Stimulated activated CD4-positive, alpha-beta T cell treated with anti-CD3 and anti-CD28 coated beads, Interleukin-4, amount 100 ng/mL, for 4 hours (primary cell): ENCODE data around the gene IFNL2.
"Not testable (repeated sequence)": the region's sequence is repeated elsewhere in the genome, so short reads cannot be mapped to it uniquely, and the experiment has no call there.

Experiments
- DNase-seq, 2 experiments: peaks; one replicate each; pipeline ENCODE4 v3.0.0-alpha.2; 2020

IFNL2 gene

DNA sequence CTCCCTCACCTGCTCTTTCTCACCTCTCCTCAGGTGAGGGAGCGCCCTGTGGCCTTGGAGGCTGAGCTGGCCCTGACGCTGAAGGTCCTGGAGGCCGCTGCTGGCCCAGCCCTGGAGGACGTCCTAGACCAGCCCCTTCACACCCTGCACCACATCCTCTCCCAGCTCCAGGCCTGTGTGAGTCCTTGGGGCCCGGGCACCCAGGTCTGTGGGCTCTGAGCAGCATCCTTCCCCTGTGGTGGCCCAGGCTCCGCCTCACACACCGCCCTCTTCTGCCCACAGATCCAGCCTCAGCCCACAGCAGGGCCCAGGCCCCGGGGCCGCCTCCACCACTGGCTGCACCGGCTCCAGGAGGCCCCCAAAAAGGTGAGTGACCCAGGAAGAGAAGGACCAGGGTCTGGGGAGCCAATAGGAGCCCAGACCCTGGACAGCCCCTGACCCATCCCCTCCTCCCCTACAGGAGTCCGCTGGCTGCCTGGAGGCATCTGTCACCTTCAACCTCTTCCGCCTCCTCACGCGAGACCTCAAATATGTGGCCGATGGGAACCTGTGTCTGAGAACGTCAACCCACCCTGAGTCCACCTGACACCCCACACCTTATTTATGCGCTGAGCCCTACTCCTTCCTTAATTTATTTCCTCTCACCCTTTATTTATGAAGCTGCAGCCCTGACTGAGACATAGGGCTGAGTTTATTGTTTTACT, 29.9 kb downstream of the IFNL2 start:
- DNase-seq, result no peak

DNA sequence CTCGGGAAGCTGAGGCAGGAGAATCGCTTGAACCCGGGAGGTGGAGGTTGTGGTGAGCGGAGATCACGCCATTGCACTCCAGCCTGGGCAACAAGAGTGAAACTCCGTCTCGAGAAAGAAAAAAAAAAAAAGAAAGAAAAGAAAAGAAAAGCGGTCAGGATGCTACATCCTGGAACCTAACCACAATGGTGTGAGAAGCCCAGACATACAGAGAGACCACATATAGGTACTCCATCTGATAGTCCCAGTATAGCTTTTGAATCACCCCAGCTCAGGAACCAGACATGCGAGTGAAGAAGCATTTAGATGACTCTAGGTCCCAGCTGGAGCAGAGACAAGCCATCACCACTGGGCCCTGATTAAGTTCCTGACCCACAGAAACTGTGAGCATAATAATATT, 31.2 kb downstream of the IFNL2 start:
- DNase-seq, result no peak

DNA sequence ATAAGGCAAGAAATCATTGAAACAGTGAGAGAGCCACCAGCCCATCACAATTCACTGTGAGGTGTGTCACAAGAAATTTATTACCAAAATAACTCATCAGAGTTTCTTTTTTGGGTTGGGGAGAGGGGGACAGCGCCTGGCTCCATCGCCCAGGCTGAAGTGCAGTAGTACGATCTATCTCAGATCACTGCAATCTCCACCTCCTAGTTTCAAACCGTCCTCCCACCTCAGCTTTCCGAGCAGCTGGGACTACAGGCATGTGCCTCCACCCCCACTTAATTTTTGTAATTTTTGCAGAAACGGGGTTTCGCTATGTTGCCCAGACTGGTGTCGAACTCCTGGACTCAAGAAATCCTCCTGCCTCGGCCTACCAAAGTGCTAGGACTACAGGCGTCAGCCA, 31.6 kb downstream of the IFNL2 start:
- DNase-seq, result no peak

DNA sequence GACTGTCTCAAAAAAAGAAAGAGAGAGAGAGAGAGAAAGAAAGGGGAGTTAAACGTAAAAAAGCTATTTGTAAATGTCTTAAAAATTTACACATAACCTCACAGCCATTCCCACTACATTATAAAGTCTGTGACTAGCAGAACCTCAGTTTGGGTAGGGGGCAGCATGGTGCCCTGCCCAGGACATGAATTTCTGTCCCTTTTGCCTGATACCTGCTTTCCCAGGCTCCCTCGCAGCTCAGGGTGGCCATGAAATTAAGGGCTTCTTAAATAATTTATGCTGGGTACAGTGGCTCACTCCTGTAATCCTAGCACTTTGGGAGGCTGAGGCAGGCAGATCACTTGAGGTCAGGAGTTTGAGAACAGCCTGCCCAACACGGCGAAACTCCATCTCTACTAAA, 32.8 kb downstream of the IFNL2 start:
- DNase-seq, result no peak

DNA sequence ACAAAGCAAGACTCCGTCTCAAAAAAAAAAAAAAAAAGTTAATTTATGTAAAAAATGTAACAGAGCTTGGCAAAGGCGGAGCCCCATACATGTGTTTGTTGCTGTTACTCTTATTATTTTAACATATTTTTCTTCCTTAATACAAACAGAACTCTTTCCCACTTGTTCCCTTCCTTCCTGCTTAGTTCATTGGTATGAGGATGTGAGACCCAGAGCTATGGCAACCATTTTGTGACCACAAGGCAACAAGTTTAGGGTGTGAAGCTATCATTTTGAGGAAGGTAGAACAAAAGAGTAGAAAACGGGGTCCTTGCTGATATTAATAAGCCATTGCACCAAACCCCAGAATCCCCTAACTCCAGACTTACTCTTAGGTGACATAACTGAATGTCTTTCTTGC, 33.4 kb downstream of the IFNL2 start:
- no peak for DNase-seq

DNA sequence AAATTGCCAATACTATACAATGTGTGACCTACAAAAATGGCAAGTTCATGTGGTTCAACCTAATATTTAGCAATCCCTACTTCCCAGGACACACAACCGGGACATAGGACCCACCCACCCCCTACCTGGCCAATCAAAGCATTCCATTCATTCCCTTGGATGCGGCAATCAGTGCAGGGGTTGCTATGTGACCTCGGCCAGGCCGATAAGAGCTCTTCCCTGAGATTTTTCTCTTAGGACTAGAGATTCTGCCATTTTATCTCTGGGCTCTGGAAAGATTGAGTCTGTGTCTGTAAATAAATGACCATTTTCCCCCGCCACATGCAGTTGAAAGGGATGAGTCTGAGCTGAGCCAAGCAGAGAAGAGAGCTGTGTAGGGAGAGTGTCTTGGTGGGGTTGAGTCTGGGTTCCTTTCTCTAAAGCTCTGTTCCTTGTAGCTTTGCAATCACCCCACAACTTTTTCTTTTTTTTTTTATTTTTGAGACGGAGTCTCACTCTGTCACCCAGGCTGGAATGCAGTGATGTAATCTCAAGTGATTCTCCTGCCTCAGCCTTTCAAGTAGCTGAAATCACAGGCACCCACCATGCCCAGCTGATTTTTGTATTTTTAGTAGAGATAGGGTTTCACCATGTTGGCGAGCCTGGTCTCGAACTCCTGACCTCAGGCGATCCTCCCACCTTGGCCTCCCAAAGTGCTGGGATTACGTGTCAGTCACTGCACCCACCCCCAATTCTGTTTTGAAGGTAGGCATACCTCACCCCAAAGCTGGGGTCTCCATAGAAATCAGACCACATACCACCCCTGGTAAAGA, 35.4 kb downstream of the IFNL2 start:
- no peak for DNase-seq

DNA sequence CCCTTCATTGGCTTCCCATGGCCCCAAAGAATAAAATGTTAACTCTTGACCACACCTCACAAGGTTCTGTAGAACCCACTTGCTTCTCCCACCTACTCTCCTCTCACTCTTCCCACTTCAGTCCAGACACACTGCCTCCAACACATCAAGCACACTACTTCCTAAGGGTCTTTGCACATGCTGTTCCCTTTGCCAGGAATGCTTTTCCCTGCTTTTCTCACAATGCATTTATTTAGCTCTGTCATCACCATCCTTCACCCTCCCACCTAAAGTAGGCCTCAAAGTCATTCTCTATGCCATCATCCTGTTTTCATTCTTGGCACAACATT, 36.0 kb downstream of the IFNL2 start:
- no peak for DNase-seq

DNA sequence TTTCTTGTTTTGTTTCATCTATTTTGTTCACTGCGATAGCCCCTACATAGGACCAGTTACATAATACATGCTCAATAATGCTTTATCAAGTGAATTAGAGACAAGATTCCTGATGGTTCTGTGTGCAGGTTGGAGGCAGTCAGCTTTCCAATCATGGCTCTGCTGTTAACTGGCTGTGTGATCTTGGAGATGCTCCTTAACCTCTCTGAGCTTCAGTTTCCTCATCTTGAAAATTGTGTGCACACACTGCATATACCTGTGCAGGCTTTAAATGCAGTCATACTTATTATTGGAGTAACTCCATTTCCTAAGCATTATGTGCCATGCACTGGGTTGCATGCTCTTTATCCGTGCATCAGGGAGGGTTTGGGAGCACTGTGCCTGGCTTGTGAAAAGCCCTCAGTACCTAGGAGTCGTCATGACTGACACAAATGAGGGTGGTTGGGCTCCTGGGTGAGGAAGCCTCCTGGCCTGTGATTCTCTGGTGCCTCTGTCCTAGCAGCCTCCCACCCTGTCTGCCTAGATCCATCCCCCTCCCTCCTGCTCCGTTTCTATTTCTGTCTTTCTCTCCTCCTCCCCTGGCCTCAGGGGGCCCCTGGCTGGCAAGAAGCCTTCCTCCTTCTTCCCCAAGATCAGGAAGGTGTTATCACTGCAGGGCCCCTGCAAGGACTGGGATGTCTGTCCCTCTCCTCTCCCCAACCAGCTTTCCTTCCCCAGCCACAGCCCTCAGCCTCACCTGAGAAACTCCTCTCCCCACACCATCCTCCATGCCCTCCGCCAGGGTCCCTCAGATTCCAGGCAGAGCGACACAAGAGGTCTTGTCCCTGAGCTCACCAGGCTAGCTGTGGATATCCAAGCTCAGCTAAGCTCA, 36.7 kb downstream of the IFNL2 start:
- DNase-seq, result no peak

DNA sequence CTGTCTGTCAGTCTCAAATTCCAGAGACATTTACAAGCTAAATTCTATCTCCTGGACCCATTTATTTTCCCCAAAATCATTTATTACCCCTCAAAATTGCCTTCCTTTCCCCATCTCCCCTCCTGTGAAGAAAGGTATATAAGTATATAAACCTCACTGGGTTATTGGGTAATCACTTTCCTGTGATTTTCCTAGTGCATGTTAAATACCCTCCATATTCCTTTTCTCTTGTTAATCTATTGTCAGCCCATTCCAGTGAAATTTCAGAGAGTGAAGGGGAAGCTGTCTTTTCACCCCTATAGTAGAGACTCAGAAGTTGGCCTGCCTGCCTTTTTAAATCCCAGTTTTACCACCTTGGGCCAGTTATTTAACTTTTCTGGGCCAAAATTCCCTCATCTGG, 37.9 kb downstream of the IFNL2 start:
- no peak for DNase-seq

DNA sequence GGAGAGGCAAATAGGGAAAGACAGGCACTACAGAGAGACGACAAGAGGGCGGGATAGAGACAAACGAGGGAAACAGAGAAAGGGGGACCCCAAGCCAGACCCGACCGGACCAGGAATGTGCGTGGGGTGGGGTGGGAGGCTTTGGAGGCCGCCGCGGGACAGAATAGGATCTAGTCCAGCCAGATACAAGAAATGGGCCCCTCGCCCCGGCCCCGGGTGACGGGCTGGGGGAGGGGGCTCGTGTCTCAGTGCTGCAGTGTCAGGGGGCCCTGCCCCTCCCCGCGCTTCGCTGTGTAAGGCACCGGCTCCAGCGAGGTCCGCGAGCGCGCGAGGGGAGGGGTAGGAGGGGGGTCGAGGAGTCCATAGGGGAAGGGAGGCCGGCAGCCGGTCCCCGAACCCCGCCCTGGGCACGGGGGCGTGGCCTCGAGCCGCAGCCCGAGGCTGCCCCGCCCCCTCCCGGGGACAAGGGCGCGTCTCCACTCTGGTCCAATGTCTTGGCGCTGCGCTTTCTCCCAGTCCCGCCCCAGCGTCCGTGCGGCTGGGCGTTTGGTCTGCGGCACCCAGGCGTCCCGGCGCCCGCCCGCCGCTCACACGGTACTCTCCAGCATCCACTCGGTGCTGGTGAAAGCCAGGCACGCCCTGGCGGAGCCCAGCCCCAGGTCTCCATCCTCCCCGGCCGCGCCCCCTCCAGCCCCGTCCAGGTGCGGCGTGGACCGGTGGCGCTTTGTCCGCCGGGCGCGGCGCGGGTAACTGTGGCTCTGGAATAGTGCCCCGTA, 39.0 kb downstream of the IFNL2 start:
- no peak for DNase-seq

DNA sequence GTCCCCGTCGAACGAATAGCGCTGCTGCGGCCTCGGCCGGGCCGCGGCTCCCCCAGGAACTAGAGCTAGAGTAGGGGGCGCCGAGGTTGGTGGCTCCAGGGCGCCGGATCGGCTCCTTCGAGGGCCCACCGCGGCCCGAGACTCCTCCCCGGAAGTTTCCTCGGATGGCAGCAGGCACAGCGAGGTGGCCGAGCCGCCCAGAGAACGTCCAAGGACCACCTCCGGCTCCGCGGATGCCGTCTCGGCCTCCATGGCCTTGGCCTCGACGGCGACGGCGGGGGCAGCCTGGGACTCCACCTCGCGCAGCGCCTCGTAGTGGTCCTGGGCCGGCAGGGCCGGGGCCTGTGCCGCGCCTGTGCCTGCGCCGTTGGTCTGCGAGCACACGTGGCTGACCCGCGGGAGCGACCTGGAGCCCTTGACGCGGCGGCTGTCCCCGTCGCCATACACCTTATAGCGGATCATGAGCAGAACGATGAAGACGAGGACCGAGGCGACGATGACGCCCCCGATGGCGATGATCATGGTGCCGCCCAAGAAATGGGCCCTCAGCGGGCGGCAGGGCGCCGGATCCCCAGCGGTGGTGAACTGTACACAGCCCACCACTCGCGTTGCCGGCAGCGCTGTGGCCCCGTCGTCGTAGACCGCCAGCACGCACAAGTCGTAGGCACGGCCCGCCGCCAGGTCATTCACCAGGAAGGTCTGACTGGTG, 39.8 kb downstream of the IFNL2 start:
- DNase-seq, result no peak

DNA sequence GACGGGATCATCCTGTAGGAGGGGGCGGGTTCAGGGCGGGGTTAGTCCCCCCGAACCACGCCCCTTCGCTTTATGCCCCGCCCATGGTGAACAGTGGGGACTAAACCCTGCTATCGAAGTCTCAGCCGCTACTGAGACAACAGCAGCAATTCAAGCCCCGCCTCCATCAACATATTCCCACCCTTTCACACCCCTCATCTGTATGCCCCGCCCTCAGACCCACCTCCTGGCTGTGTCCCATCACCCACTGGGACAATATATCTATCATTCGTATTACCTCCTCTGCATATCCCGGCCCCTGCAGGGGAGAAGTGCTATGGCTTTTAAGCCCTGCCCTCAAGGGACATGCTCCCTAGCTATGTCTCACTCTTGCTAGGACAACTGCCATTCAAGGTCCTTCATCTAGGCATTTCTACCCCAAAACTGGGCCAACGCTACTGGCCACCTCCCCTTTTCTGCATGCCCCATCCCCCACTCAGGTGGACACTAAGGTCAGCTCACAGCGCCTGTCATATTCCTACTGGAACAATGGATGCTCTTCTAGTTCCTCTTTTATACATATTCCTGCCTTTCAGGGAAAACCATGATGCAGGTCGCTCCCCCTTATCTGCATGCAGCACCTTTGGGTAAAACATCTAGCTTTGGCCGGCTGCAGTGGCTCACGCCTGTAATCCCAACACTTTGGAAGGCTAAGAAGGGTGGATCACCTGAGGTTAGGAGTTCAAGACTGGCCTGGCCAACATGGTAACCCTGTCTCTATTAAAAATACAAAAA, 40.5 kb downstream of the IFNL2 start:
- DNase-seq, result no peak

DNA sequence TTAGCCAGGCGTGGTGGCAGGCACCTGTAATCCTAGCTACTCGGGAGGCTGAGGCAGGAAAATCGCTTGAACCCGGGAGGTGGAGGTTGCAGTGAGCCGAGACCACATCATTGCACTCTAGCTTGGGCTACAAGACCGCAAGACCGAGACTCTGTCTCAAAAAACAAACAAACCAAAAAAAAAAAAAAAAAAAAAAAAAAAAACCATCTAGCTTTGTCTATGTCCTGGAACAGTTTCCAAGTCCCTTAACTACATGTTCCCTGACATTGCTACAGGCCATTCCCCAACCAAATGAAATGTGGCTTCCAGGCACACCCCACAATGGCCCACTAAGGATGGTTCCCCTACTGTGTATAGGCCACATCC, 41.1 kb downstream of the IFNL2 start:
- DNase-seq, result not testable (repeated sequence)

DNA sequence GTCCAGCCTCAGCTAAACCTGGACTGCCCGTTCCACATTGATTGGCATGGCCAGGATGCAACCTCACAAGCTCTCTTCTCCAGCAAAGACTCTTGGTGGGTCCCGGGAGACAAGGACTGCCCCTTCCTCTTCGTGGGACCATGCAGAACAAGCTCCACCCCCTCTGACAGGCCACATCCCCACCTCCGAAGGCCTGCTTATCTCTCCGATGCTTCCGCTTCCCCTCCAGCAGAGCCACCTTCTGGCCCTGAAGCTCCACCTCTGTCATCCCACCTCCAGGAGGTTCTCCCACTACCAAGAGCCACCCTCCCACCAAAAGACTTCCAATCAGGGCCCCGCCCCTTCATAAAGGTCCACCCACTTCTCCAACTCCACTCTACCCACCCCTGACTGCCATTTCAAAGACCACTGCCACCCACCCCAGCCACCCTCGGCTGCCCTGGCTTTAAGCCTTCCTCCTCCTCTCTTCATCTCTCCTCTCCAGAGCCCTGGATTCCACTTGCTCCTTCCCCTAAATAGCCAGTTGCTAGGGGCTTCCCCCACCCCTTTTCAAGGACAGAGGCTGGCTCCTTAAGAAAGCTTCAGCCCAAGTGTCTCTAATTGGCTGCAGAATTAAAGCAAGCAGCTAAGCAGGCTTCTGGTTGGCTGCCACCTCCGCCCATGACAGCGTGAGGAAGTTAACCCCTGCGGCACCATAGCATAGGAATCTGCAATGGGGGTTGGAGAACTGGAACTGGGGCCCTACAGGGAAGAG, 42.5 kb downstream of the IFNL2 start:
- DNase-seq, result no peak

DNA sequence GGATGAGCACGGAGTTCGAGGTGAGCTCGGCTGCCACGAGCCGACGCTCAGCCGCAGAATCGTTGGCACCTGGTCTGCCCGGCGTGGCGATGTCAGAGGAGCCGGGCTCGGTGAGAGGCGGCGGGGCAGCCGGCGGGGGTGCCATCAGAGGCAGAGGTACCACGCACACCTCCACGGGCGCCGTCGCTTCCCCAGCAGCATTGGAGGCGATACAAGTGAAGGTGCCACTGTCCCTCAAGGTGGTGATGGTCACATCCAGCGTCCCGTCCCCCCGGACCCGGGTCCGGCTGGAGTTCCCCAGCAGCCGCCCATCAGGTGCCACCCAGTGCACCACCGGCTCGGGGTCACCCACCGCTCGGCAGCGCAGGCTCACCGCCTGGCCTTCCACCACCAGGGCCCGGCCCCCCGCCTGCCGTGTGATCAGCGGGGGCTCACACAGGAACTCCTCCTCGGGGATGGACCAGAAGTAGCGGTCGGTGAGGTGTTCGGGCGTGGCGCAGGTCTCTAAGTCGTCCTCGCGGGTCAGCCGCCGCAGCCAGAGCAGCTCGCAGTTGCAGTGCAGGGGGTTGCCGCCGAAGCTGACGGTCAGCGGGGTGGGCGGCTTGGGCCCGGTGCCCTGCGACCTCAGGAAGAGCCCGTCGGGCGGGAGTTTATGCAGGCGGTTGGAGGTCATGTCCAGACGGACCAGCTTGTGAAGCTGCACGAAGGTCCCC, 46.0 kb downstream of the IFNL2 start:
- no peak for DNase-seq

DNA sequence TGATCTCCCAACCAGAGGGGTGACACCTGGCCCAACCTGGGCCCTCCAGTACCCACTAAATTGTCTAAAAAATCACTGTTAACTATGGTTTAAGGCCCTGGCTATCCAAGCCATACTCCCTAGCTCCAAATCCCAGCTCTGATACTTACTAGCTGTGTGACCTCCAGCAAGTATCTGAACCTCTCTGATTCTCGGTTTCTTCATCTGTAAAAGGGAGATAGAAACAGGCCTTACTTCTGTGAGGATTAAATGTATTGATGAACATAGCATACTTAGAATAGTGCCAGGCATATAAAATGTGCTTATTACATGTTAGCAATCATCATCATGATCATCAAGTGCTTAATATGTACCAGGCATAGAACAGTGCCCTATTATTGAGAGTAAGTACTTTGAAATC, 47.7 kb downstream of the IFNL2 start:
- DNase-seq, result no peak

DNA sequence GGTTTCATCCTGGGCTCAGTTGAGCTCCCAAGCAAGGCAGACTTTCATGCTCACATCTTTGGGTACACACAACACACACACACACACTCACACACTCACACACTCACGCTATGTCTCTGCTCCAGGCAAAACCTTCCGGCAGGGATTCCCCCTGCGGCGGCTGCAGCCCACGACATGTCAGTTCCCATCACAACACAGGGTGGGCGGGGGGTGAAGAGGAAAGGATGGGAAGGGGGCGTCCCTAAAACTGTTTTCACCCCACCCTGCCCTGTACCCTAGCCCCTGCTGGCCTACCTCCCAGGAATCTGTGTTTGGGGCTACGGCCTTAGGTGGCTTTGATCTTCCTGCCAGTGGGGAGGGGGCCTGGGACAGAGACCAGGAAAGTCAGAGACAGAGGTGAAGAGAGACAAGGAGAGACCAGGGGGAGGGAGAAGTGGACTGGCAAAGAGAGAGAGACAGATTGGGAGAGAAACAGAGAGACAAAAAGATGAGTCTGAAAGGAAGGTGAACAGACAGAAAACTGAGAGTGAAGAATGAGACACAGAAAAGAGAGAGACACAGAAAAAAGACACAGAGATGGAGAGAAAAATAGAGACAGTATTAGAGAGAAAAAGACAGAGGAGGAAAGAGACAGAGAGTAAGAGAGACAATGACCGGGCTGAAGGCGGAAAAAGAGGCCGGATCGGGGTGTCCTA, 48.6 kb downstream of the IFNL2 start:
- DNase-seq, result no peak

DNA sequence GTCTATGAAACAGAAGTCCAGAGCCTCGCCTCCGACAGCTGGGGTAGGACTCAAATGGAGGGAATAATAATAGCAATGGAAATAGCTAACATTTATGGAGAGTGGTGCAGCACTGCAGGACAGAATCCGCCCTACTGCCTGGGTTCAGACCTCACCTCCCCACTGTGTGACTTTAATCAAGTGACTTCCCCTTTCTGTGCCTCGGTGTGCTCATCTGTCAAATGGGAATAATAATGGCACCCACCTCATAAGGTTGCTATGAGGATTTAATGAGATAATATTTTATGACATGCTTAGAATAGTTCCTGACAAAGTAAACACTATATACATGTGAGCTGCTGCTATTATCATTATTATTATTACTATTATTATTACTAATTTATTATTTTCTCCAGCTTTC, 49.3 kb downstream of the IFNL2 start:
- no peak for DNase-seq

DNA sequence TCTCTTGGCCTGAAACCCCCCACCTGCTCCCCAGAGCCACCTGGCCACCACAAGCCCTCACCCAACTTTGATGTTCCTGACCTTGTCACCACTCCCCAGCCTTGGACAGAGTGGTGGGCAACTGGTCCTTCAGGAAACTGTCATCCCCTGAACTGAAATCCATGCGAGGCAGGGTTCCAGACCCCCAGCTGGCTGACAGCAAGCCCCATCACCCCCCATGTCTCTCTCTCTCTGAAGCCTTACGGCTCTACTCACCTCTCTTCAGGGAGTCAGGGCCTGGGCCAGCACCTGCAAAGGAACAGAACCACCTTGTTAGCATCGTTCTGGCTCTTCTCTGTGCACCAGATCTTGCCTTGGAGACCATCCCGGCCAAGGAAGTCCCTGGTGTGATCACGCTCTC, 49.9 kb downstream of the IFNL2 start:
- no peak for DNase-seq

DNA sequence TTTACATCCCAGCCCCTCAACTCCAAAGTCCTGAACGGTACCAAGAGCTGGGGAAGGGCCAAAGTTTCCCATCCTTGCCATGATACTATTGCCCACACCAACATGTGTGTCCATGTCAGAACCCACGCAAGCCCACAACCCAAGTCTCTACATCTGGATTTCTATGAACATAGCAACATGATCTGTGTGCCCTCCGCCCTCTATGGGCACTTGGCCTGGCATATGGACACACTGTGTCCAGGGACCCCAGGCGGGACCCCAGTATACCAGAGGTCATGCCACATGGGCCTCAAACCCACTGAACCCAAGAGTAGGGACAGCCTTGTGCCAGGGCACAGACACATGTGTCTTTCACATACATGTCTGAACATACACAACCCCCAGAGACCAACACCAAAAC, 50.5 kb downstream of the IFNL2 start:
- no peak for DNase-seq
